ENCODE results near the gene YARS2. TPM values are rescaled to one million over a fixed set of nuclear protein-coding genes. Genes with fewer than 3 reads are reported as not detected.

The YARS2 gene
- total RNA-seq, 1 donor from 2014 or later, result 25.3 TPM

GRCh38 chr12:32753605-32754004, 2.1 kb downstream of the YARS2 start:
- H3K4me3 Mint-ChIP-seq, result peak overlapping the region; percentile 89
- DNase-seq (ENCODE audit: low read depth, low spot score), result no peak
- peaks cover 19% of the 10 kb centered on the region for H3K4me1 Mint-ChIP-seq
- H3K9me3 Mint-ChIP-seq, result no peaks in the 10 kb centered on the region
- TF ChIP-seq, protein P1, sequence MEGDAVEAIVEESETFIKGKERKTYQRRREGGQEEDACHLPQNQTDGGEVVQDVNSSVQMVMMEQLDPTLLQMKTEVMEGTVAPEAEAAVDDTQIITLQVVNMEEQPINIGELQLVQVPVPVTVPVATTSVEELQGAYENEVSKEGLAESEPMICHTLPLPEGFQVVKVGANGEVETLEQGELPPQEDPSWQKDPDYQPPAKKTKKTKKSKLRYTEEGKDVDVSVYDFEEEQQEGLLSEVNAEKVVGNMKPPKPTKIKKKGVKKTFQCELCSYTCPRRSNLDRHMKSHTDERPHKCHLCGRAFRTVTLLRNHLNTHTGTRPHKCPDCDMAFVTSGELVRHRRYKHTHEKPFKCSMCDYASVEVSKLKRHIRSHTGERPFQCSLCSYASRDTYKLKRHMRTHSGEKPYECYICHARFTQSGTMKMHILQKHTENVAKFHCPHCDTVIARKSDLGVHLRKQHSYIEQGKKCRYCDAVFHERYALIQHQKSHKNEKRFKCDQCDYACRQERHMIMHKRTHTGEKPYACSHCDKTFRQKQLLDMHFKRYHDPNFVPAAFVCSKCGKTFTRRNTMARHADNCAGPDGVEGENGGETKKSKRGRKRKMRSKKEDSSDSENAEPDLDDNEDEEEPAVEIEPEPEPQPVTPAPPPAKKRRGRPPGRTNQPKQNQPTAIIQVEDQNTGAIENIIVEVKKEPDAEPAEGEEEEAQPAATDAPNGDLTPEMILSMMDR (conservative IDR thresholded peaks at IDR 0.05), result no peak
- H3K27me3 Mint-ChIP-seq (ENCODE audit: low read depth), result no peaks in the 10 kb centered on the region
- H3K36me3 Mint-ChIP-seq (ENCODE audit: low read depth), result peaks cover 3% of the 10 kb centered on the region
- H3K27ac Mint-ChIP-seq (ENCODE audit: unreplicated experiment), result peak overlapping the region; percentile 12

DNA sequence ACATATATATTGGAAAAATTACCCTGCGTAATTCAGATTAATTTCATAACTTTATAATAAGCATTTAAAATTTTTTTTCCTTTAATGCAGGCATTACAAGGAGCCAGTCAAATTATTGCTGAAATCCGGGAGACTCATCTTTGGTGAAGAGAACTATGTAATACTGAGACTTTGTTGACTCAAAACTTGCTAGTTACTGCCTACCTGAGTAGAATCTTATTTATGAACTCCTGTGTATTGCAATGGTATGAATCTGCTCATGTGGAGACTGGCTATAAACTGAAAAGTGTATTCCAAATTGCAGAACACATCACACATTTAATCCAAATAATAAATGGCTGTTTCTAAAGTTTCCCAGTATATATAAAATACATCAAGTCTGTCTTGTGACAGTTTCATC, 12.4 kb downstream of the YARS2 start:
- no peaks in the 10 kb centered on the region for H3K4me1 Mint-ChIP-seq
- no peak overlapping the region for H3K27ac Mint-ChIP-seq (ENCODE audit: unreplicated experiment)
- H3K27me3 Mint-ChIP-seq (ENCODE audit: low read depth), result no peaks in the 10 kb centered on the region
- TF ChIP-seq, protein P1 (conservative IDR thresholded peaks at IDR 0.05), result no peak
- no peak for DNase-seq (ENCODE audit: low read depth, low spot score)
- no peaks in the 10 kb centered on the region for H3K9me3 Mint-ChIP-seq
- H3K4me3 Mint-ChIP-seq, result no peak overlapping the region
- peaks cover 4% of the 10 kb centered on the region for H3K36me3 Mint-ChIP-seq (ENCODE audit: low read depth)

DNA sequence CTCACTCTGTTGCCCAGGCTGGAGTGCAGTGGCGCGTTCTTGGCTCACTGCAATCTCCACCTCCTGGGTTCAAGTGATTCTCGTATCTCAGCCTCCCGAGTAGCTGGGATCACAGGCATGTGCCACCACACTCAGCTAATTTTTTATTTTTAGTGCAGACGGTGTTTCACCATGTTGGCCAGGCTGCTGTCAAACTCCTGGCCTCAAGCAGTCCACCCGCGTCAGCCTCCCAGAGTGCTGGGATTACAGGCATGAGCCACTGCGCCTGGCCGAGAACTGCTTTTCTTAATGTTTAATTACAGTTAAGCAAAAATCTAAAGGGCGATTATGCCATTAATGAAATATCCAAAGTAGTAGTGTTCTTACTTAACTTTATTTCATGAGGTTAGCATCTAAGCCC, 13.6 kb downstream of the YARS2 start:
- H3K27me3 Mint-ChIP-seq (ENCODE audit: low read depth), result no peaks in the 10 kb centered on the region

DNA sequence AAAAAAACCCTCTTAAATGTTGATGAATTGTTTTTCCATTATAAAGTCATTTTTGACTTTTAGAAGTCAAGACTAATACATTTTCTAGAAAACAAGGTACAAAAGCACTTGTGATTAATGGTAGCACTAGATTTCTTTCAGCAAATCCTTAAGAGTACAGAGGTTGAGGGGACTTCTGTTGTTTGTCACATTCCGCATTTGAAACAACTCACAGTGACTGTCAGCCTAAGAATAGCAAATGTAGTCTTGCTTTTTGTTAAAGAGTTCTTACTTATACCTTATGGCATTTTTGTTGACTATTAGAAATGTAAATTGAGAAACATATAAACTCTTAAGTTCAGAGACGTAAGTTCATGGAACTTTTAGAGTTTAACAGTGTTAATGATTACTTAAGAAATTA, 16.4 kb downstream of the YARS2 start:
- H3K4me1 Mint-ChIP-seq, result no peaks in the 10 kb centered on the region
- no peaks in the 10 kb centered on the region for H3K27me3 Mint-ChIP-seq (ENCODE audit: low read depth)
- H3K27ac Mint-ChIP-seq (ENCODE audit: unreplicated experiment), result no peak overlapping the region
- no peaks in the 10 kb centered on the region for H3K9me3 Mint-ChIP-seq
- DNase-seq (ENCODE audit: low read depth, low spot score), result no peak
- peaks cover 4% of the 10 kb centered on the region for H3K36me3 Mint-ChIP-seq (ENCODE audit: low read depth)
- TF ChIP-seq, protein P1 (conservative IDR thresholded peaks at IDR 0.05), result no peak
- no peak overlapping the region for H3K4me3 Mint-ChIP-seq

More for the DNA sequence above, 13.6 kb downstream of the YARS2 start:
- no peak for DNase-seq (ENCODE audit: low read depth, low spot score)
- TF ChIP-seq, protein P1 (conservative IDR thresholded peaks at IDR 0.05), result no peak
- peaks cover 4% of the 10 kb centered on the region for H3K36me3 Mint-ChIP-seq (ENCODE audit: low read depth)
- H3K9me3 Mint-ChIP-seq, result no peaks in the 10 kb centered on the region
- no peaks in the 10 kb centered on the region for H3K4me1 Mint-ChIP-seq
- no peak overlapping the region for H3K27ac Mint-ChIP-seq (ENCODE audit: unreplicated experiment)
- no peak overlapping the region for H3K4me3 Mint-ChIP-seq

DNA sequence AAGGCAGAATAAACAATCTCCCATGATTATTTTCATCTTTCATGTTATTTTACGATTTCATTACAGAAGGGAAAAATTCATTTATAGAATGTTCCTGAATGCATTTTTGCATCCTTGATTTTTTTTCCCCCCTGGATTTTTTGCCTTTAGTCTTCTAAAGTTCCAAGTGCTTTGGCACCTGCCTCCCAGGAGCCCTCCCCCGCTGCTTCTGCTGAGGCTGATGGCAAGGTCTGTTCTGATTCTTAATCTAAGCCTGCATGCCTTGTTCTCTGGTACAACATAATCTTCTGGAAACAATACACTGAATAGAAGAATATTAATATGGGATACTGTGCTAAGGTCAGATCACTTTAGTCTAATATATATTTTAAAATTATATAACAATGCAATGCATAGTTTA, 18.0 kb downstream of the YARS2 start:
- TF ChIP-seq, protein P1 (conservative IDR thresholded peaks at IDR 0.05), result no peak
- H3K27ac Mint-ChIP-seq (ENCODE audit: unreplicated experiment), result no peak overlapping the region
- H3K4me3 Mint-ChIP-seq, result no peak overlapping the region

GRCh38 chr12:32736445-32736844, 19.3 kb downstream of the YARS2 start:
- no peaks in the 10 kb centered on the region for H3K9me3 Mint-ChIP-seq
- TF ChIP-seq, protein P1 (conservative IDR thresholded peaks at IDR 0.05), result no peak
- no peak for DNase-seq (ENCODE audit: low read depth, low spot score)
- no peak overlapping the region for H3K27ac Mint-ChIP-seq (ENCODE audit: unreplicated experiment)
- no peaks in the 10 kb centered on the region for H3K4me1 Mint-ChIP-seq
- H3K36me3 Mint-ChIP-seq (ENCODE audit: low read depth), result no peaks in the 10 kb centered on the region
- no peaks in the 10 kb centered on the region for H3K27me3 Mint-ChIP-seq (ENCODE audit: low read depth)
- H3K4me3 Mint-ChIP-seq, result no peak overlapping the region

More for the DNA sequence above, 18.0 kb downstream of the YARS2 start:
- no peaks in the 10 kb centered on the region for H3K9me3 Mint-ChIP-seq
- H3K27me3 Mint-ChIP-seq (ENCODE audit: low read depth), result no peaks in the 10 kb centered on the region
- no peaks in the 10 kb centered on the region for H3K36me3 Mint-ChIP-seq (ENCODE audit: low read depth)
- H3K4me1 Mint-ChIP-seq, result no peaks in the 10 kb centered on the region
- DNase-seq (ENCODE audit: low read depth, low spot score), result no peak

Data from neural crest cell (in vitro differentiated cells).